Activated CD8-positive, alpha-beta memory T cell treated with anti-CD3 and anti-CD28 coated beads for 24 hours (primary cell): ENCODE measurements around the gene NFKBIE.
A peak's percentile ranks its signal among the peaks of the same experiment; 100 is the strongest.

ENCODE experiments used
- DNase-seq: peaks from one replicate; pipeline ENCODE4 v3.0.0-alpha.2; 2020

Gene NFKBIE

GRCh38 chr6:44224029-44224964 lies 41.1 kb downstream of the NFKBIE start:
- no peak for DNase-seq

- peak; percentile 94 for DNase-seq
These were observed 41.9 kb downstream of the NFKBIE start, which contains the start of gene SLC29A1 for GRCh38 chr6:44223319-44224028. Gene SLC29A1 (plus strand): TSS chr6:44223595. CDS start chr6:44227314, 3,719 bp downstream.

- DNase-seq, result no peak
These were observed 42.6 kb downstream of the NFKBIE start for GRCh38 chr6:44222486-44223318.

- DNase-seq, result no peak
These were observed 43.4 kb downstream of the NFKBIE start for GRCh38 chr6:44221961-44222335.

- peak; percentile 84 for DNase-seq
These were observed 43.9 kb downstream of the NFKBIE start for GRCh38 chr6:44221291-44221960.

- DNase-seq, result no peak
These were observed 44.4 kb downstream of the NFKBIE start for GRCh38 chr6:44220913-44221290.

- DNase-seq, result no peak
These were observed 45.3 kb downstream of the NFKBIE start for GRCh38 chr6:44219815-44220784.

- DNase-seq, result peak; percentile 74
These were observed 46.1 kb downstream of the NFKBIE start for GRCh38 chr6:44219053-44219814.

GRCh38 chr6:44217332-44218143 lies 47.8 kb downstream of the NFKBIE start:
- DNase-seq, result no peak

GRCh38 chr6:44216677-44217331 lies 48.5 kb downstream of the NFKBIE start, which contains the start of gene MYMX:
Gene MYMX (plus strand): TSS chr6:44216926. CDS start chr6:44217472, 546 bp downstream.
- DNase-seq, result no peak

GRCh38 chr6:44214307-44214706 lies 51.0 kb downstream of the NFKBIE start:
- no peak for DNase-seq

GRCh38 chr6:44211284-44211683 lies 54.1 kb downstream of the NFKBIE start:
- no peak for DNase-seq
